Thyroid gland (tissue), 4 donors: ENCODE results near the gene HBA1. TPM values are rescaled to one million over a fixed set of nuclear protein-coding genes. Genes with fewer than 3 reads are reported as not detected.
A peak's percentile ranks its signal among the peaks of the same experiment; 100 is the strongest.
"Not testable (repeated sequence)": the region's sequence is repeated elsewhere in the genome, so short reads cannot be mapped to it uniquely, and the experiment has no call there.

Source experiments
- DNase-seq, 2 donors: peaks; one replicate each; pipeline ENCODE4 v3.0.0-alpha.2; 2019
- H3K27ac ChIP-seq, 3 donors: fragments of 200-600 bp; sonication (generic); 1 replicate in 2 of 3; 2 replicates in 1 of 3; pipeline ENCODE4 v1.5.1; 2016 to 2019; ENCODE audit warnings: mild to moderate bottlenecking in 1 of 3, moderate library complexity in 1 of 3
- H3K27me3 ChIP-seq: fragments of 200-600 bp; sonication (generic); one replicate; pipeline ENCODE4 v1.5.1; 2019
- H3K36me3 ChIP-seq, 2 donors: fragments of 200-600 bp; sonication (generic); one replicate each; pipeline ENCODE4 v1.5.1; 2016 to 2019
- H3K4me1 ChIP-seq, 2 donors: fragments of 200-600 bp; sonication (generic); one replicate each; pipeline ENCODE4 v1.5.1; 2017 to 2019
- H3K4me3 ChIP-seq, 3 donors: fragments of 200-600 bp; sonication (generic); replicated peaks in 1 of 3; 1 replicate in 2 of 3; 2 replicates in 1 of 3; pipeline ENCODE4 v1.5.1; 2016; ENCODE audit warnings: mild to moderate bottlenecking in 1 of 3
- H3K9me3 ChIP-seq: fragments of 200-600 bp; sonication (generic); one replicate; pipeline ENCODE4 v1.5.1; 2017
- CTCF ChIP-seq, 6 experiments: fragments of 200-600 bp in 3 of 6; fragments of 450-650 bp in 3 of 6; sonication (generic) in 3 of 6; IDR thresholded peaks; one replicate each; pipeline ENCODE4 v1.5.1; 2016 to 2019; ENCODE audit warnings: antibody characterized with exemption in 6 of 6, mild to moderate bottlenecking in 2 of 6, inconsistent platforms in 1 of 6, moderate library complexity in 1 of 6
- POLR2A ChIP-seq, 2 donors: fragments of 450-650 bp; IDR thresholded peaks; one replicate each; pipeline ENCODE4 v1.6.1; 2017; ENCODE audit warnings: antibody characterized with exemption in 2 of 2, mild to moderate bottlenecking in 2 of 2, moderate library complexity in 1 of 2
- WGBS, 2 donors: methylation state at CpG; one replicate each; pipeline ENCODE4 v1.1.5; 2017; 5-methylcytosine and 5-hydroxymethylcytosine counted together
- intact Hi-C: fragments of 100-400 bp; cut with DNase I; formaldehyde crosslinking; loops from one replicate; pipeline ENCODE4 v1.15.1; 2023
- total RNA-seq, 4 donors: library from RNA; depleted of rRNA; stranded (reverse); fragments of >200 nt; gene quantifications; one replicate each; pipeline ENCODE4 v1.2.3, GENCODE V29; 2016

Gene HBA1
- total RNA-seq, 4 donors from 2014 or later = 16.5 to 110 TPM; not detected in 2

GRCh38 chr16:154217-155030 is 22.1 kb upstream of the HBA1 start:
- H3K4me3 ChIP-seq = peak overlapping the region in 2 of 3 donors; percentile 12 to 13
- no peaks in the 10 kb centered on the region for H3K36me3 ChIP-seq
- peak; percentile 14 to 38 for DNase-seq
- peaks cover 5 to 9% of the 10 kb centered on the region in 2 donors for H3K4me1 ChIP-seq
- H3K27ac ChIP-seq = no peak overlapping the region
- peaks cover 8% of the 10 kb centered on the region for H3K27me3 ChIP-seq
- H3K9me3 ChIP-seq = no peaks in the 10 kb centered on the region
- no peak for TF ChIP-seq POLR2A (IDR thresholded peaks at IDR 0.05)
- TF ChIP-seq CTCF (IDR thresholded peaks at IDR 0.05) = no peak
- intact Hi-C loops = no loop called here
- WGBS, 2 donors = 3% methylated on average over 15 to 17 of the region's 59 CpGs

- intact Hi-C loops = no loop called here
- peaks cover 5 to 9% of the 10 kb centered on the region in 2 donors for H3K4me1 ChIP-seq
- WGBS, 2 donors = 71% methylated on average over 7 of the region's 7 CpGs
- no peak for DNase-seq
- H3K27me3 ChIP-seq = peaks cover 8% of the 10 kb centered on the region
- H3K36me3 ChIP-seq = no peaks in the 10 kb centered on the region
- H3K4me3 ChIP-seq = no peak overlapping the region
- no peaks in the 10 kb centered on the region for H3K9me3 ChIP-seq
- no peak overlapping the region for H3K27ac ChIP-seq
- no peak for TF ChIP-seq CTCF (IDR thresholded peaks at IDR 0.05)
Measured at GRCh38 chr16:155031-155398, 21.5 kb upstream of the HBA1 start.

- peaks cover 8% of the 10 kb centered on the region for H3K27me3 ChIP-seq
- DNase-seq = no peak
- no peak overlapping the region for H3K27ac ChIP-seq
- WGBS, 2 donors = 60 to 61% methylated on average over 6 of the region's 6 CpGs
- H3K4me3 ChIP-seq = no peak overlapping the region
- no peaks in the 10 kb centered on the region for H3K9me3 ChIP-seq
- TF ChIP-seq POLR2A (IDR thresholded peaks at IDR 0.05) (no peak), CTCF (IDR thresholded peaks at IDR 0.05) (no peak)
- no peaks in the 10 kb centered on the region for H3K36me3 ChIP-seq
- H3K4me1 ChIP-seq = peaks cover 5 to 7% of the 10 kb centered on the region in 2 donors
- intact Hi-C loops = no loop called here
Measured at GRCh38 chr16:159136-159849, 17.2 kb upstream of the HBA1 start.

GRCh38 chr16:160242-160641 is 16.2 kb upstream of the HBA1 start:
- H3K36me3 ChIP-seq, DNase-seq, H3K9me3 ChIP-seq, intact Hi-C loops, H3K27ac ChIP-seq, H3K27me3 ChIP-seq, H3K4me1 ChIP-seq, H3K4me3 ChIP-seq: not testable (repeated sequence)
- 70% methylated on average over 11 of the region's 20 CpGs; no CpG with 5 or more reads in 1 of the 2 donors for WGBS, 2 donors

GRCh38 chr16:160691-161190 is 15.7 kb upstream of the HBA1 start:
- no peak overlapping the region for H3K4me3 ChIP-seq
- TF ChIP-seq POLR2A (IDR thresholded peaks at IDR 0.05) (no peak), CTCF (IDR thresholded peaks at IDR 0.05) (no peak)
- peaks cover 2 to 8% of the 10 kb centered on the region in 2 donors for H3K4me1 ChIP-seq
- H3K9me3 ChIP-seq = no peaks in the 10 kb centered on the region
- H3K27ac ChIP-seq = no peak overlapping the region
- intact Hi-C loops = no loop called here
- peaks cover 8% of the 10 kb centered on the region for H3K27me3 ChIP-seq
- H3K36me3 ChIP-seq = no peaks in the 10 kb centered on the region
- 67 to 83% methylated on average over 8 to 14 of the region's 18 CpGs for WGBS, 2 donors
- no peak for DNase-seq
